Neural crest cell (in vitro differentiated cells): ENCODE data around the gene JARID2. TPM values are rescaled to one million over a fixed set of nuclear protein-coding genes. Genes with fewer than 3 reads are reported as not detected.
A peak's percentile ranks its signal among the peaks of the same experiment; 100 is the strongest.

ENCODE experiments used
- DNase-seq: peaks from one replicate; pipeline ENCODE4 v3.0.0; 2021; ENCODE audit warnings: low read depth, mixed read lengths, low spot score
- H3K27ac Mint-ChIP-seq: one replicate; pipeline ENCODE4 v1.8.0; 2021; ENCODE audit warnings: mild to moderate bottlenecking, mixed read lengths; ENCODE audit not compliant: unreplicated experiment
- H3K27me3 Mint-ChIP-seq: 2 replicates; pipeline ENCODE4 v1.8.0; 2021; ENCODE audit warnings: low read depth, mild to moderate bottlenecking, mixed read lengths
- H3K36me3 Mint-ChIP-seq: 2 replicates; pipeline ENCODE4 v1.8.0; 2021; ENCODE audit warnings: low read depth, mild to moderate bottlenecking, mixed read lengths
- H3K4me1 Mint-ChIP-seq: 2 replicates; pipeline ENCODE4 v1.8.0; 2021; ENCODE audit warnings: mixed read lengths
- H3K4me3 Mint-ChIP-seq: one replicate; pipeline ENCODE4 v1.8.0; 2021; ENCODE audit warnings: mild to moderate bottlenecking, mixed read lengths
- H3K9me3 Mint-ChIP-seq: 2 replicates; pipeline ENCODE4 v1.8.0; 2021; ENCODE audit warnings: mixed read lengths
- CTCF ChIP-seq: fragments of 200-600 bp; sonication (generic); conservative IDR thresholded peaks from 2 replicates; pipeline ENCODE4 v1.5.0; 2021; ENCODE audit warnings: antibody characterized with exemption, mild to moderate bottlenecking
- total RNA-seq: library from RNA; stranded (reverse); gene quantifications from 2 replicates; pipeline ENCODE4 v1.2.1, GENCODE V29; 2021

The JARID2 gene
- total RNA-seq, 1 donor from 2014 or later = 33.9 TPM

GRCh38 chr6:15510121-15510520, 264.3 kb downstream of the JARID2 start:
- TF ChIP-seq CTCF = no peak
- DNase-seq = no peak
- H3K9me3 Mint-ChIP-seq = no peaks in the 10 kb centered on the region
- H3K27ac Mint-ChIP-seq = no peak overlapping the region
- H3K27me3 Mint-ChIP-seq = no peaks in the 10 kb centered on the region
- H3K4me1 Mint-ChIP-seq = peaks cover 10% of the 10 kb centered on the region
- peaks cover 27% of the 10 kb centered on the region for H3K36me3 Mint-ChIP-seq
- no peak overlapping the region for H3K4me3 Mint-ChIP-seq

- Mint-ChIP-seq H3K36me3 (peaks cover 27% of the 10 kb centered on the region), H3K27ac (no peak overlapping the region), H3K4me1 (peaks cover 10% of the 10 kb centered on the region), H3K27me3 (no peaks in the 10 kb centered on the region), H3K4me3 (no peak overlapping the region), H3K9me3 (no peaks in the 10 kb centered on the region)
- no peak for DNase-seq
- no peak for TF ChIP-seq CTCF
Measured at GRCh38 chr6:15510536-15511247, 264.8 kb downstream of the JARID2 start.

- H3K9me3 Mint-ChIP-seq = no peaks in the 10 kb centered on the region
- H3K4me3 Mint-ChIP-seq = no peak overlapping the region
- H3K27me3 Mint-ChIP-seq = no peaks in the 10 kb centered on the region
Measured at GRCh38 chr6:15511248-15512125, 265.6 kb downstream of the JARID2 start.

GRCh38 chr6:15512126-15512525, 266.3 kb downstream of the JARID2 start:
- Mint-ChIP-seq H3K36me3 (peaks cover 31% of the 10 kb centered on the region), H3K4me3 (no peak overlapping the region), H3K9me3 (no peaks in the 10 kb centered on the region), H3K27ac (peak overlapping the region; percentile 78), H3K27me3 (no peaks in the 10 kb centered on the region), H3K4me1 (peaks cover 10% of the 10 kb centered on the region)
- DNase-seq = no peak
- TF ChIP-seq CTCF = peak; percentile 25

More at GRCh38 chr6:15511248-15512125, 265.6 kb downstream of the JARID2 start:
- Mint-ChIP-seq H3K4me1 (peaks cover 10% of the 10 kb centered on the region), H3K27ac (peak overlapping the region; percentile 78), H3K36me3 (peaks cover 31% of the 10 kb centered on the region)
- no peak for DNase-seq
- no peak for TF ChIP-seq CTCF

GRCh38 chr6:15512721-15513120, 266.9 kb downstream of the JARID2 start:
- Mint-ChIP-seq H3K4me1 (peaks cover 10% of the 10 kb centered on the region), H3K27me3 (no peaks in the 10 kb centered on the region), H3K4me3 (no peak overlapping the region), H3K9me3 (no peaks in the 10 kb centered on the region), H3K36me3 (peaks cover 27% of the 10 kb centered on the region), H3K27ac (peak overlapping the region; percentile 78)
- no peak for TF ChIP-seq CTCF
- no peak for DNase-seq
